HG03060 (cell line): ENCODE data around the gene NSMF.

Experiments
- ATAC-seq: cut with Tn5 transposase; IDR thresholded peaks from one replicate; pipeline ENCODE4 v1.9.1; 2021; ENCODE audit warnings: low read depth, moderate number of reproducible peaks; ENCODE audit not compliant: unreplicated experiment

The NSMF gene

GRCh38 chr9:137398561-137399468, 60.3 kb downstream of the NSMF start:
- no peak for ATAC-seq

GRCh38 chr9:137397675-137398423, 61.3 kb downstream of the NSMF start:
- no peak for ATAC-seq
